ENCODE data around the gene OMP.

DNA sequence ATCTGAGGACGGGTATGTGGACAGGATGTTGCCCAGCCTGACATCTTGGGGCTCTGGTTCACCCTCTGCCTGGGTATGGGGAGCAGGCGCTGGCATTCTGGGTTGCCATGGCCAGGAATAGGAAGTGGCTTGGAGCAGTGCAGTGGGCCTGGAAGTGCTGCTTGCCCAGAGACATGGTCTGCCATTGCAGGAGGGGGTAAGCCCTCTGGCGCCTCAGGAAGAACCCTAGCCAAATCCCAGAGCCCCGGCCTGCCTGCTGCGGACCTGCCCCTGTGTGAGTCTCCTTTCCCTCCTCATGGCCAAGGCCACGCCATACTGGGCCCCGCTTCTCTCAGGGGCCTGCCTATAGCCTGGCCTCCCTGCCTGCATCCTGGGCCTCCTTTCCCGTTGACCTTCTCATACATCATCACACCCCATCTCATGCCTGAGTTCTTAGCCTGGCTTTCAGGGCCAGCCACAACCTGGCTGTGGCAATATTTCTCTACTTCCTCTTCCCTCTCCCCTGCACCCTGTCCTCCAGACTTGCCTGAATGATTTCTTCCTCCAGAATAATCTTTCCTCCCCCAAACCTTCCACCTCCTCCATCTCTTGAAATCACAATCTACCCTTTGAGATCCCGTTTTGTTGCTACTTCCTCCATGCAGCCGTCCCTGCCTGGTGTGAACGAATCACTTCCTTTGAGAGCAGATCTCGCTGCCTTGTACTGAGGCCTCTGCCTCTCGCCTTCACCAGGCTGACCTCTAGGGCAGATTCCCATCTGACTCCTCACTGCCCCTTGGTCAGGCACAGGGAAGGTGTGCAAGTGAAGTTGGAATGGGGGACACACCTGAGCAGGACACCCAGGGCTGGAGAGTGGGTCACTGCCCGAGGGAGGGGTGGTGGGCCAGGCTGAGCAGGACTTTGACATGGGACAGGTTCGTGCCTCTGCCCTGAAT is 30.7 kb upstream of the OMP start:
- TF ChIP-seq, protein P1, sequence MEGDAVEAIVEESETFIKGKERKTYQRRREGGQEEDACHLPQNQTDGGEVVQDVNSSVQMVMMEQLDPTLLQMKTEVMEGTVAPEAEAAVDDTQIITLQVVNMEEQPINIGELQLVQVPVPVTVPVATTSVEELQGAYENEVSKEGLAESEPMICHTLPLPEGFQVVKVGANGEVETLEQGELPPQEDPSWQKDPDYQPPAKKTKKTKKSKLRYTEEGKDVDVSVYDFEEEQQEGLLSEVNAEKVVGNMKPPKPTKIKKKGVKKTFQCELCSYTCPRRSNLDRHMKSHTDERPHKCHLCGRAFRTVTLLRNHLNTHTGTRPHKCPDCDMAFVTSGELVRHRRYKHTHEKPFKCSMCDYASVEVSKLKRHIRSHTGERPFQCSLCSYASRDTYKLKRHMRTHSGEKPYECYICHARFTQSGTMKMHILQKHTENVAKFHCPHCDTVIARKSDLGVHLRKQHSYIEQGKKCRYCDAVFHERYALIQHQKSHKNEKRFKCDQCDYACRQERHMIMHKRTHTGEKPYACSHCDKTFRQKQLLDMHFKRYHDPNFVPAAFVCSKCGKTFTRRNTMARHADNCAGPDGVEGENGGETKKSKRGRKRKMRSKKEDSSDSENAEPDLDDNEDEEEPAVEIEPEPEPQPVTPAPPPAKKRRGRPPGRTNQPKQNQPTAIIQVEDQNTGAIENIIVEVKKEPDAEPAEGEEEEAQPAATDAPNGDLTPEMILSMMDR (IDR thresholded peaks at IDR 0.05) = peak in 1 of 3 donors; percentile 8
- TF ChIP-seq POLR2A (IDR thresholded peaks at IDR 0.05) = no peak
- TF ChIP-seq POLR2AphosphoS5 (IDR thresholded peaks at IDR 0.05) = no peak
